ENCODE measurements around the gene PTPRK.
A peak's percentile ranks its signal among the peaks of the same experiment; 100 is the strongest.

Gene PTPRK

GRCh38 chr6:128337619-128338018 lies 182.8 kb downstream of the PTPRK start:
- no peak for TF ChIP-seq CTCF (IDR thresholded peaks at IDR 0.05; ENCODE audit: low read depth, low read length)
- DNase-seq (ENCODE audit: extremely low read depth, low read depth): no peak

GRCh38 chr6:128336436-128337095 lies 183.8 kb downstream of the PTPRK start:
- no peak for DNase-seq (ENCODE audit: extremely low read depth, low read depth)
- TF ChIP-seq CTCF (IDR thresholded peaks at IDR 0.05; ENCODE audit: low read depth, low read length): no peak

GRCh38 chr6:128335963-128336362 lies 184.4 kb downstream of the PTPRK start:
- DNase-seq (ENCODE audit: extremely low read depth, low read depth): no peak
- TF ChIP-seq CTCF (IDR thresholded peaks at IDR 0.05; ENCODE audit: low read depth, low read length): no peak

GRCh38 chr6:128333581-128334223 lies 186.7 kb downstream of the PTPRK start:
- DNase-seq (ENCODE audit: extremely low read depth, low read depth): no peak
- TF ChIP-seq CTCF (IDR thresholded peaks at IDR 0.05; ENCODE audit: low read depth, low read length): no peak

GRCh38 chr6:128327890-128328289 lies 192.5 kb downstream of the PTPRK start:
- peak; percentile 39 for TF ChIP-seq CTCF (IDR thresholded peaks at IDR 0.05; ENCODE audit: low read depth, low read length)
- DNase-seq (ENCODE audit: extremely low read depth, low read depth): no peak

GRCh38 chr6:128323011-128323410 lies 197.4 kb downstream of the PTPRK start:
- DNase-seq (ENCODE audit: extremely low read depth, low read depth): no peak
- no peak for TF ChIP-seq CTCF (IDR thresholded peaks at IDR 0.05; ENCODE audit: low read depth, low read length)

- no peak for DNase-seq (ENCODE audit: extremely low read depth, low read depth)
- TF ChIP-seq CTCF (IDR thresholded peaks at IDR 0.05; ENCODE audit: low read depth, low read length): no peak
Measured at GRCh38 chr6:128319946-128320345, 200.5 kb downstream of the PTPRK start.

Measured in AG09319 (cell line).